NCI-H1417 treated with DMSO at 0.1 percent for 48 hours (cell line): ENCODE results near the gene FRS2.

ENCODE experiments used
- DNase-seq: peaks from one replicate; lab custom pipeline; 2025; lab: John Stamatoyannopoulos, UW

Gene FRS2

GRCh38 chr12:69466867-69467266, 3.3 kb upstream of the FRS2 start:
- DNase-seq = no peak

DNA sequence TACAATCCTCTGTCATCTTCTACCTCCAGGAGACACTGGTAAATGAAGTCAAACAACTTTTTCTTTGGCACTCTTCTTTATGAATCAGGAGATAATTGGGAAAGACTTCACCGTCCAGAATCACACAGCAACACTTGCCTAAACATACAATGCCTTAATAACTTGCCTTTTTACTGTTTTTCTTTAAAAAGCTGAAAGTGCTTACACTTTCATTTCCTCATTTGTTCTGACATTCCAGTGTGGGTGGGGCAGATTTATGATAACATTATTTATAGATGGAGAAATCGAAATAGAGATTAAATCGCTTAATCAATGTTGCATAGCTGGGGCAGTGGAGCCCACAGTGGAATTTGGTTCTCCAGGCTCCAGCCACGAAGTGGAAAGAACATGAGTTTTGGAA, 2.8 kb upstream of the FRS2 start:
- no peak for DNase-seq

DNA sequence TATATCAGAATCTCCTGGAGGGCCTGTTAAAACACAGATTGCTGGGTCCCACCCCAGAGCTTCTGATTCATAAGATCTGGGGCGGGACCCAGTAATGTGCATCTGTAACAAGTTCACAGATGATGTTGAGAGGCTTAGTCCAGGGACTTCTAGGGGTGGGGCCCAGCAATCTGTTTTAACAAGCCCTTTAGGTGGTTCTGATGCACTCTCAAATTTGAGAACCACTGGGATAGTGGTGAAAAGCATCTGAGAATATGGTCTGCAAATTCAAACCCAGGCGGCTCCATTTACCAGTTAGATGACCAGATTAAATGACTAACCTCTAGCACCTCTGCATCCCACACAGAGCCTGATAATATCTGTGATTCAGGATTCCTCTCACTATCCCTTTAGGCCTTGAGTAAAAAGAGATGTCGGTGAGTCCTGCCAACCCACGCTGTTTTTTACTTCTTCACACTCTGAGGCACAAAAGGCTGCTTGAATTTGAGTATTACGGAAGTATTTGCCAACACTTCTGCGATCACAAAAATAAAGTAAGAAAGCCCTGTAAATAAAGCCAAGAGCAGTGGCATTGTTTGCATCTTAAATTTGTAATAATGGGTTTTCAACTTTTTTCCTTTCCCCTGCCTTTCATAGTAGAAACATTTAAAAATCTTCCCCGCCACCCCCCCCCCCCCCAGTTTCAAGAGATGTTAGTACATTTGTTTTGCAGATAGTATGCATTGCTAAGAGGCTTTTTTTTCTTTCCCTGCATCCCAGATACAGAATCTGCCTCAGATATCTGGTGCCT, 1.8 kb upstream of the FRS2 start:
- no peak for DNase-seq

DNA sequence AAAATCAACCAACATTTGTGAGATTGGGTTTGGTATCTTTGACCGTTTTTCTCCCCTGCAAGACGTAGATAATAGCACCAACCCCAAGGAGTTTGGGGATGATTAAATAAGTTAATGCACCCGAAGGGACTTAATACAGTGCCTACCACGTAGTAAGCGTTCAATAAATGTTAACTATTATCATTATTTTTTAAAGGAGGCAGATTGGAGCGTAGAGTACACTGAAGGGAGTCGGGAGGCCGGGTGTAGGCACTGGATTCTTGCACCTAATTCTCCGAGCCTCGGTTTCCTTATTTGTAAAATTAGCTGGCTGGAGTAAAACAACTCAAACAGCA, 367 bp upstream of the FRS2 start:
- DNase-seq = no peak

GRCh38 chr12:69471076-69471430, 865 bp downstream of the FRS2 start:
- no peak for DNase-seq

- no peak for DNase-seq
Observed at GRCh38 chr12:69471667-69472385, 1.6 kb downstream of the FRS2 start.

DNA sequence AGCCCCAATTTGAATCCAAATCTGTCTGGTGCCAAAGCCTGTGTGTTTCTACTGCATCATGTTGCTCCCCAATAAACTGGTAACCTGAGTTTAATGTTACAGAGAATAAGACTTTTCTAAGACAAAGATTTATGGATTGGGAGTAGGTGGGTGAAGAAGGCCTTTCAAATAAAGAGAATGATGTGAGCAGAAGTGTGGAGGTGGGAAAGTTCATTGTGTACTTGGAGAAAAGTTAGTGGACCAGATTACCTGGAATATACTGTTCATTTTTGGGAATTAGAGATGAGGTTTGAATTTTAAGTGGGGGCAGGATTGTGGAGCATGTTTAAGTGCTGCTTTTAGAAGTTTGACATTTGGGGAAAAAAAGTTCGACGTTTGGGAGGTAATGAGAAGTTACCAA, 3.1 kb downstream of the FRS2 start:
- DNase-seq = no peak

DNA sequence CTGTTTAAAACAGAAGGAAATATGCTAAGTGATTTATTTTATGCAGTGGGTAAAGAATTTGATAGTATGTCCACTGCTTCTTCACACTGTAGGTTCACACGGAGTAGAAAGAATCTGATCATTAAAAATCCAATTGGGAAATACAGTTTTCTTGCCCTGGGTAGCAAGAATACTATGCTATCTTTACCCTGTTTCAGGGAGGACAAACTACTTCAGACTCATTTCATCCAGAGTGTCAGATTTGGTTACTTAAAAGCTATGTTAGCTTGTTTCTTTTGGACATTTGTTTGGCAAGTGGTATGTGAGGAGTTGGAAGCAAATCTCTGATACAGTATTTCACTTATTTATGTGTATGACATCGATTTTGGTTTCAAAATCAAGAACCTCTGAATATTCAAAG, 4.3 kb downstream of the FRS2 start:
- no peak for DNase-seq

DNA sequence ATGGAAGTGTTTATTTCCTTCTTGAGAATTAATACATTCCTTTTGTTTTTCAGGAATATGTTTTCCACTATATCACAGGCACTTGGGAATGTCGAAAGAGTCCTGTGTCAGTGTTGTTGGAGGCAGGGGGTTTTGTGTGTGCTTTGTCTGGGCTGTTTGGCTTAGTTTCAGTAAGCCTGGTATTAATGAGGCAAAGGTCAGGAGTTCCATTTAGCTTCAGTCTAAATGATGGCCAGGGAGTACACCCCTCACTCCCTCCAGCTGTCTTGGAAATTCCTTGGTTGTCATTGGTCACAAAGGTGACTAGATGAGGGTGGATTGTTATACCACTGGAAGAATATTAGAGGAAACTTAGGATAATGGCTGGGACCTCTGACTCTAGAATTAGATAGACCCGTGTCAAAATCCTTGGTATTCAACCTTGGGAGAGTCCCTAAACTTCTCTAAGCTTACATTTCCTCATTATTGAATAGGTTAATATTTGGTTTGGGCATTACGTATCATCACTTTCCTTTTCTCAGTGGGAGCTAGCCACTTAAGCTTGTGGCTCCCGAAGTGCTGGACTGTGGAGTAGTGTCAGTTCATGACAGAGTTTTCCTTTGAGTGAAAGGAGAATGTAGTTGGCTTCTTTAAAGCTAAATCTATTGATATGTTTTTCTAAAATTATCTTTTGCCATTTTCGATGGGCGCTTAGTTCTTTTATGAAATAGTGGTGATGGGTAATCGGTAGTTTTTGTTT, 5.2 kb downstream of the FRS2 start:
- DNase-seq = no peak

GRCh38 chr12:69476276-69477017, 6.3 kb downstream of the FRS2 start:
- DNase-seq = peak; percentile 3

DNA sequence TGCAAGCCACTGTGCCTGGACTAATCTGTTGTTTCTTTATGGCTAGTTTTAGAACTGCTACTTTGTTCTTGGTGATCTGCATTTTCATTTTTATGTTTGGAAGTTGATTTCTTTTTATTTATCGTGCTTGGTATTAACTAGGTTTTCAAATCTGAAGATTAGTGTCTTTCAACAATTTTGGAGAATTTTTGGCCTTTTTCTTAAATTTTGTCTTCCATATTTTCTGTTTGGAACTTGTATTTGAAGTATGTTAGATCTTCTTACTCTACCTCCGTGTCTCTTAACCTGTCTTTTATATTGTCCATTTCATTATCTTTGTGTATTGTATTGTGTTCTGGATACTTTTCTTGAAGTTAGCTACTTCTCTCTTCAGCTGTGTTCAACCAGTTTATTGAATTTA, 9.5 kb downstream of the FRS2 start:
- DNase-seq = no peak

DNA sequence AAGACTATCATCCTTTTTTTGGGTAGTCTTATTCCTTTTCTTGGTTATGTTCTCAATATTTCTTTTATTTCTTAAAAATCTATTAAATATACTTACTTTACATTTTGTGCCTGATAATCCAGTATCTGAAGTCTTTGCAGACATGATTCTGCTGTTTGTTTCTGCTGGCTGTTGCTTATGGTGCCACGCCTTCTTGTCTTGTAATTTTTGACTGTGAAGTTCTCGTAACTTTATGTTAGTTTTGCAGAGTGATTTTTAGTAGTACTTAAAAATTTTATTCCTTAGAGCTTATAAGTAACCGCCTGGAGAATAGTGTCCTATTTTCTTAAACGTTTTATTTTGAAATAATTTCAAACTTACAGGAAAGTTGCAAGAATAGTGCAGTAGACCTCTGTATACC, 10.5 kb downstream of the FRS2 start:
- no peak for DNase-seq

DNA sequence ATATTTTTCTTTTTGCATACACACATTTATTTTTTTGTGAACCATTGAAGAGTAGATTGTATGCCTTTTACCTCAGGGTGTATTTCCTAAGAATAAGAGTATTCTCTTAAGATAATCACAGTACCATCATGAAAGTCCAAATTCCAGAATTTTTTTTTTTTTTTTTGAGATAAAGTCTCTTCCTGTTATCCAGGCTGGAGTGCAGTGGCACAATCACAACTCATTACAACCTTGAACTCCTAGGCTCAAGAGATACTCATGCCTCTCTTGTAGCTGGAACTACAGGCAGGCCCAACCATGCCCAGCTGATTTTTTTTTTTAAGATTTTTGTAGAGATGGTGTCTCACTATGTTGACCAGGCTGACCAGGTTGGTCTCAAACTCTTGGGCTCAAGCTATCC, 10.9 kb downstream of the FRS2 start:
- DNase-seq = no peak

GRCh38 chr12:69483700-69484099, 13.5 kb downstream of the FRS2 start:
- no peak for DNase-seq

DNA sequence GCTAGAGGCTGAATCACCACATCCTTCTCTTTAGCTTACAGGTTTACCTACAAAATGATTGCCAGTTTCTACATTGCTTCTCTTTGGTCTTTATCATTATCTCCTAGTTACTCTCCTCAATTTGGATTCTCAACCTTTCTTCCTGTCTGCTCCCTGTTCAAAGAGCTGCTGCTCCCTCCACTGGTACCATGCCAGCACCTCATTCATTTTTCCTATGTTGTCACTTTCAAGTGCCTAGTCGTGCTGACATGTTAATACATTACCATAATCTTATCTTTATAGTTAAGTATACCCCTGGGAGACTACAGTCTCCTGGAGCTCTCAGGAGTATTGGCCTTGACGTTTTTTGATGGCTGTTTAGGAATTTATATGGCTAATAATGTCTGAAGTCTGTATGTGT, 14.2 kb downstream of the FRS2 start:
- DNase-seq = no peak

GRCh38 chr12:69490920-69491643, 20.9 kb downstream of the FRS2 start:
- no peak for DNase-seq

DNA sequence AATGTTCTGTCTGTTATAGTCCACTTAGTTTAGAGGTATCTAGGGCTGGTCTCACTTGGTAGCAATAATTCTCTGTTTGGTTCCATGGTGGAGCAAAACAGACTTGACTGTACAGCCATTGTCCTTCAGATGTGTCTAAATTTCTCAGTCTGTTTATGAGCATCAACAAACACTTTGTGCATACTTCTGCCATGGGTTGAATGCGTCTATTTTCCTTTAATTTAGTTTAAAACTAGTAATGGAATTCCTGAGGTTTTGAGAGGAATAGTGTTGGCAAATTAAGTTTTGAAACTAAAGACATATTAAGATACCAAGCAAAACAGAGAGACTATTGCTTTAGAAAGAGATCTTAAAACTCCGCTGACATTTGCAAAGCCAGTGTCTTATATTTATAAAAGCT, 22.6 kb downstream of the FRS2 start:
- DNase-seq = no peak

- DNase-seq = no peak
Observed at GRCh38 chr12:69495071-69495470, 24.9 kb downstream of the FRS2 start.

DNA sequence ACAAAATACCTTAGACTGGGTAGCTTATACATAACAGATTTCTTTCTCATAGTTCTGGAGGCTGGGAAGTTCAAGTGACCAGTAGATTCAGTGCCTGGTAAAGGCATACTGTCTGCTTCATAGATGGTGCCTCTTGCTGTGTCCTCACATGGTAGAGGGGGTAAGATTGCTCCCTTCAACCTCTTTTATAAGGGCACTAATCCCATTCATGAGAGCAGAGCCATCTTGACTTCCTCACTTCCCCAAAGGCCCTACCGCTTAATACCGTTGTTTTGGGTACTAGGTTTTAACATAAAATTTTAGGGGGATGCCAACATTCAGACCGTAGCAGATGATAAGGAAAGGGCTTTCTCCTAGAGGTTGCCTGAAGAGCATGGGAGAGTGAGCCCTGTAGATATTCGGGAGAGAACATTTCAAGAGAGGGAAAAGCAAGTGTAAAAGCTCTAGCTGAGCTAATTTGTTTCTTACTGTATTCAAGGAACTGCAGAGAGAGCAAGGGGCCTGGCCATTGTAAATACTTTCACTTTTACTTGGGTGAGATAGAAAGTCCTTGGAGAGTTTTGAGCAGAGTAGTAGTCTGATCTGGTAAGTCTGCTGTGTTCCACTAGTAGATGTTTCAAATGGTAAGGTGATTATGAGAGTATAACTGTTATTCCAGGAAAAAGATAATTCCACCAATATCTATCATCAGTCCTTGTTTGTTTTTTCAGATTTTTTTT, 27.3 kb downstream of the FRS2 start:
- no peak for DNase-seq

- no peak for DNase-seq
Observed at GRCh38 chr12:69500631-69501030, 30.4 kb downstream of the FRS2 start.
